ENCODE data around the gene ADIPOQ.
"Not testable (repeated sequence)": the region's sequence is repeated elsewhere in the genome, so short reads cannot be mapped to it uniquely, and the experiment has no call there.

DNA sequence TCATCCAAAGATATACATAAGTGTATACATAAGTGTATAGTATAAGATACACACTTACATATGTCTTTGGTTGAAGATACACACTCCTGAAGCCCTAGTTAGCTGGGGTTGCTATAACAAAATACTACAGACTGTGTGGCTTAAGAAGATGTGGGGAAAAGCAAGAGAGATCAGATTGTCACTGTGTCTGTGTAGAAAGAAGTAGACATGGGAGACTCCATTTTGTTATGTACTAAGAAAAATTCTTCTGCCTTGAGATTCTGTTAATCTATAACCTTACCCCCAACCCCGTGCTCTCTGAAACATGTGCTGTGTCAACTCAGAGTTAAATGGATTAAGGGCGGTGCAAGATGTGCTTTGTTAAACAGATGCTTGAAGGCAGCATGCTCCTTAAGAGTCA is 50.6 kb downstream of the ADIPOQ start:
- TF ChIP-seq POLR2A (IDR thresholded peaks at IDR 0.05); CTCF (IDR thresholded peaks at IDR 0.05 in 8 of 11, conservative IDR thresholded peaks at IDR 0.05 in 3 of 11): not testable (repeated sequence)

Data from spleen (tissue), 7 donors.